ENCODE measurements around the gene PLAAT2.

The PLAAT2 gene

DNA sequence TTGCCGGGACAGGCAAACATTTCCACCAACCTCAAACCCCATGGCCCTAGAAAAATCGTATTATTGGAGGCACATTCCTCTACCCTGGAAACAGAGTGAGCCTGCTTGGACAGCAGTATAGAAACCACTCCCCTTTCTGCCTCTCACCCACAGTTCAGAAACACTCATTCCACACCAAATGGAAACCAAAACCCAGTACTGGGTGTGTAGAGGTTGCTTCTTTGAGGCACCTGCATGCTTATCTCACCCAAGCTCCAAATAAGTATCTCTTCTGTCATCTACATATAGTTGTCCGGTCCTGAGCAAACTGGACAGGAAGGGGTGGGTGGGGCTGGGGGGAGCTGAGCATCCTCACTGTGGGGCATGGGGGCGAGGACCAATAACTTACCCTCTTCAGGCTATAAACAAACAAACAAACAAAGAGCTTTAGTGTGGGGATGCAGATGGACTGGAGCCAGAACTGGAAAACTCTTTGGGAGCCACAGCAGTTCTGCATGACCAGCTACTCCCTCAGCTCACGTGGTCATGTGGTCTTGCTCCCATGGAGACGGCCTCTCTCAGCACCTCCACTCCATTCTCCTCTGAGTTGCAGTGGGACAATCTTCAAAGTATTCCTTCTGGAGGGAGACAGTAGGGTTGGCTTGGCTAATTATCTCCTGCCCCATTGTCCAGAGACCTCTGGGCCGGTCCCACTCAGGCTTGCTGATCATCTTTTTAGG lies 1.0 kb upstream of the PLAAT2 start:
- H3K4me1 ChIP-seq (ENCODE audit: insufficient read depth, low read length): peaks cover 19% of the 10 kb centered on the region
- no peaks in the 10 kb centered on the region for H3K27me3 ChIP-seq (ENCODE audit: insufficient read depth, low read length, poor library complexity)
- no peaks in the 10 kb centered on the region for H3K36me3 ChIP-seq (ENCODE audit: insufficient read depth, low read length)
- TF ChIP-seq EZH2 (IDR thresholded peaks at IDR 0.05; ENCODE audit: borderline replicate concordance, low read depth, low read length, severe bottlenecking): no peak
- TF ChIP-seq, protein P1, sequence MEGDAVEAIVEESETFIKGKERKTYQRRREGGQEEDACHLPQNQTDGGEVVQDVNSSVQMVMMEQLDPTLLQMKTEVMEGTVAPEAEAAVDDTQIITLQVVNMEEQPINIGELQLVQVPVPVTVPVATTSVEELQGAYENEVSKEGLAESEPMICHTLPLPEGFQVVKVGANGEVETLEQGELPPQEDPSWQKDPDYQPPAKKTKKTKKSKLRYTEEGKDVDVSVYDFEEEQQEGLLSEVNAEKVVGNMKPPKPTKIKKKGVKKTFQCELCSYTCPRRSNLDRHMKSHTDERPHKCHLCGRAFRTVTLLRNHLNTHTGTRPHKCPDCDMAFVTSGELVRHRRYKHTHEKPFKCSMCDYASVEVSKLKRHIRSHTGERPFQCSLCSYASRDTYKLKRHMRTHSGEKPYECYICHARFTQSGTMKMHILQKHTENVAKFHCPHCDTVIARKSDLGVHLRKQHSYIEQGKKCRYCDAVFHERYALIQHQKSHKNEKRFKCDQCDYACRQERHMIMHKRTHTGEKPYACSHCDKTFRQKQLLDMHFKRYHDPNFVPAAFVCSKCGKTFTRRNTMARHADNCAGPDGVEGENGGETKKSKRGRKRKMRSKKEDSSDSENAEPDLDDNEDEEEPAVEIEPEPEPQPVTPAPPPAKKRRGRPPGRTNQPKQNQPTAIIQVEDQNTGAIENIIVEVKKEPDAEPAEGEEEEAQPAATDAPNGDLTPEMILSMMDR (IDR thresholded peaks at IDR 0.05; ENCODE audit: borderline replicate concordance, extremely low read depth, low read length, poor library complexity, severe bottlenecking): no peak
- H4K20me1 ChIP-seq (ENCODE audit: insufficient read depth, low read length): no peaks in the 10 kb centered on the region
- H3K9ac ChIP-seq (ENCODE audit: low read depth, low read length): no peak overlapping the region
- H2AFZ ChIP-seq (ENCODE audit: low read depth, low read length): no peak overlapping the region
- H3K4me2 ChIP-seq (ENCODE audit: insufficient read depth, low read length): no peak overlapping the region
- no peak; the same call in 2 of the 3 replicates for ATAC-seq (ENCODE audit: insufficient read depth, low read depth)
- no peak overlapping the region for H3K27ac ChIP-seq (ENCODE audit: low read length)
- no peak for DNase-seq
- no peaks in the 10 kb centered on the region for H3K9me3 ChIP-seq (ENCODE audit: insufficient read depth, low read length, severe bottlenecking)
- no peaks in the 10 kb centered on the region for H3K79me2 ChIP-seq (ENCODE audit: insufficient read depth, low read length)
- H3K4me3 ChIP-seq (ENCODE audit: low read depth in 1 of 2, low read length in 2 of 2): no peak overlapping the region

DNA sequence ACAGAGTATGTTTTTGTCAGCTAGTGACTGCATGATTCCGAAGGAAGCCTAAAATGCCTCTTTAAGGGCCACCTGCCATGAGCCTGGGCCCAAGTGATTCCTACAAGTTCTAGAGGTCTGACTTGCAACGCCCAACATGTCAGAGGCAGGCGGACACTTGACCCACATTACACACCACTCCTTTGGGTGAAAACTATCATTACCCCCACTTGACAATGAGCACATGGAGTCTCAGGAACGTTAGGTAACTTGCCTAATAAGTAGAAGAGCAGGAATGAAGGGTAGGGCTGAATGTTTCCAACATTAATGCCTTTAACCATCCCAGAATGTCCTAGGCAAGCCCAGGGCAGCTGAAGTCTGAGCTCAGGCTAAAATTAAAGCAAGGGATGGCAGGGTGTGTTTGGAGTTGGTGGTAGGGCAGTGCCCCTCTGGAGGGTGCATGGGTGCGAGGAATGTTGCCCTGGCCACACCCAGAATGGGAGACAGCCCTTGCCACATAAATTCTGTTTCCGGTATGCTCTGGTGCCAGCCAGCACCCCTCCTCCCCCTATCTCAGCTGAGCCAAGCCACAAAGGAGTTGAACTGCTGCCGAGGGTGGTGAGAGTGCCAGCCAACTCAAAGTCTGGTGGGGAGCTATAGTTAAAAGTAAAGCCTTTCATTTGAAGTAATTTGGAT lies 2.5 kb downstream of the PLAAT2 start:
- H3K79me2 ChIP-seq (ENCODE audit: insufficient read depth, low read length): no peaks in the 10 kb centered on the region
- ATAC-seq (ENCODE audit: insufficient read depth, low read depth) (peak; percentile 90), DNase-seq (peak; percentile 74)
- H3K4me3 ChIP-seq (ENCODE audit: low read depth in 1 of 2, low read length in 2 of 2): no peak overlapping the region
- peak overlapping the region; percentile 28; the same call in 1 of the 2 replicates for H3K27ac ChIP-seq (ENCODE audit: low read length)
- H4K20me1 ChIP-seq (ENCODE audit: insufficient read depth, low read length): no peaks in the 10 kb centered on the region
- H3K36me3 ChIP-seq (ENCODE audit: insufficient read depth, low read length): no peaks in the 10 kb centered on the region
- peak overlapping the region; percentile 58 for H2AFZ ChIP-seq (ENCODE audit: low read depth, low read length)
- no peaks in the 10 kb centered on the region for H3K27me3 ChIP-seq (ENCODE audit: insufficient read depth, low read length, poor library complexity)
- H3K4me2 ChIP-seq (ENCODE audit: insufficient read depth, low read length): peak overlapping the region; percentile 10; the same call in 1 of the 2 replicates
- H3K9me3 ChIP-seq (ENCODE audit: insufficient read depth, low read length, severe bottlenecking): no peaks in the 10 kb centered on the region
- no peak for TF ChIP-seq EZH2 (IDR thresholded peaks at IDR 0.05; ENCODE audit: borderline replicate concordance, low read depth, low read length, severe bottlenecking)
- TF ChIP-seq, protein P1 (IDR thresholded peaks at IDR 0.05; ENCODE audit: borderline replicate concordance, extremely low read depth, low read length, poor library complexity, severe bottlenecking): no peak
- H3K4me1 ChIP-seq (ENCODE audit: insufficient read depth, low read length): peaks cover 19% of the 10 kb centered on the region
- H3K9ac ChIP-seq (ENCODE audit: low read depth, low read length): no peak overlapping the region

DNA sequence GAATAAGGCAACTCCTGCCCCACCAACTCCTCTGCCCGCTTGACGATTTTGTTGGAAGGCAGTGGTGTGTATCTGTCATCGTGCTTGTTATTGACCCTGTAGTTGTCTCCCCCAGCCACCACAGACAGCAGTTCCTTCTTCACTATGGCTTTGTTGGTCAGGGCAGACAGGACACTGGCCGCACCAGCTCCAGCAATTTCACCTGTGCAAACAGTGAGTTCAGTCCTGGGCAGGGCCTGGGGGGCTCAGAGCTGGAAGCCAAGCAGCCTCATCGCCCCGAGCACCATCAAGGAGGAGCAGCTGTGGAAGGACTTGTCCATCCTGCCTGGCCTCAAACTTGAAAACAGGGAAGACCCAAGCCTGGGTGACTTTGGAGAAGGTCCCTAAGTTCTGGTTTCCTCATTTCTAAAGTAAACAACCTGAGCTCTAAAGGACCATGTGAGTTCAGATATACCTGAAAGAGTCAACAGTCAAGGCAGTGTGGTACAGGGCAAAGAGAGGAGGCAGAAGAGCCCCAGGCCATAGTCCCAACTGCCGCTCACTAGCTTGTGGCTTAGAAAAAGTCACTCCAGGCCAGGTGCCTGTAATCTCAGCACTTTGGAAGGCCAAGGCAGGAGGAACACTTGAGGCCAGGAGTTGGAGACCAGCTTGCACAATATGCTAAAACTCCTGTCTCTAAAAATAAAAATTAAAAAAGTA lies 4.6 kb downstream of the PLAAT2 start:
- no peak overlapping the region for H3K9ac ChIP-seq (ENCODE audit: low read depth, low read length)
- no peaks in the 10 kb centered on the region for H4K20me1 ChIP-seq (ENCODE audit: insufficient read depth, low read length)
- H3K27me3 ChIP-seq (ENCODE audit: insufficient read depth, low read length, poor library complexity): no peaks in the 10 kb centered on the region
- H3K27ac ChIP-seq (ENCODE audit: low read length): no peak overlapping the region
- TF ChIP-seq, protein P1 (IDR thresholded peaks at IDR 0.05; ENCODE audit: borderline replicate concordance, extremely low read depth, low read length, poor library complexity, severe bottlenecking): no peak
- no peak for TF ChIP-seq EZH2 (IDR thresholded peaks at IDR 0.05; ENCODE audit: borderline replicate concordance, low read depth, low read length, severe bottlenecking)
- no peak overlapping the region for H3K4me3 ChIP-seq (ENCODE audit: low read depth in 1 of 2, low read length in 2 of 2)
- H2AFZ ChIP-seq (ENCODE audit: low read depth, low read length): no peak overlapping the region
- no peaks in the 10 kb centered on the region for H3K9me3 ChIP-seq (ENCODE audit: insufficient read depth, low read length, severe bottlenecking)
- H3K4me2 ChIP-seq (ENCODE audit: insufficient read depth, low read length): no peak overlapping the region
- peaks cover 35% of the 10 kb centered on the region for H3K4me1 ChIP-seq (ENCODE audit: insufficient read depth, low read length)
- DNase-seq (no peak), ATAC-seq (ENCODE audit: insufficient read depth, low read depth) (no peak)
- no peaks in the 10 kb centered on the region for H3K36me3 ChIP-seq (ENCODE audit: insufficient read depth, low read length)
- no peaks in the 10 kb centered on the region for H3K79me2 ChIP-seq (ENCODE audit: insufficient read depth, low read length)

Measured in DND-41 (cell line).